ENCODE results near the gene VILL.
"Not testable (repeated sequence)": the region's sequence is repeated elsewhere in the genome, so short reads cannot be mapped to it uniquely, and the experiment has no call there.

Gene VILL

GRCh38 chr3:38039899-38040261 lies 49.3 kb downstream of the VILL start:
- no peak for FAIRE-seq

- FAIRE-seq = no peak
Measured at GRCh38 chr3:38040401-38040800, 49.8 kb downstream of the VILL start.

- FAIRE-seq = no peak
Measured at GRCh38 chr3:38043486-38043885, 52.9 kb downstream of the VILL start.

GRCh38 chr3:38046027-38046426 lies 55.4 kb downstream of the VILL start:
- FAIRE-seq = no peak

GRCh38 chr3:38046821-38047220 lies 56.2 kb downstream of the VILL start:
- FAIRE-seq = no peak

GRCh38 chr3:38047896-38048295 lies 57.3 kb downstream of the VILL start:
- no peak for FAIRE-seq

- no peak for FAIRE-seq
Measured at GRCh38 chr3:38049358-38050126, 59.0 kb downstream of the VILL start.

GRCh38 chr3:38051131-38051530 lies 60.5 kb downstream of the VILL start:
- no peak for FAIRE-seq

- not testable (repeated sequence) for FAIRE-seq
Measured at GRCh38 chr3:38053286-38053685, 62.7 kb downstream of the VILL start.

- FAIRE-seq = not testable (repeated sequence)
Measured at GRCh38 chr3:38053813-38054498, 63.4 kb downstream of the VILL start.

- FAIRE-seq = no peak
Measured at GRCh38 chr3:38054499-38055001, 64.0 kb downstream of the VILL start.
